ENCODE results near the gene PXMP2. TPM values are rescaled to one million over a fixed set of nuclear protein-coding genes. Genes with fewer than 3 reads are reported as not detected.

Gene PXMP2
- total RNA-seq, 1 experiment from 2014 or later, result 17.8 TPM

DNA sequence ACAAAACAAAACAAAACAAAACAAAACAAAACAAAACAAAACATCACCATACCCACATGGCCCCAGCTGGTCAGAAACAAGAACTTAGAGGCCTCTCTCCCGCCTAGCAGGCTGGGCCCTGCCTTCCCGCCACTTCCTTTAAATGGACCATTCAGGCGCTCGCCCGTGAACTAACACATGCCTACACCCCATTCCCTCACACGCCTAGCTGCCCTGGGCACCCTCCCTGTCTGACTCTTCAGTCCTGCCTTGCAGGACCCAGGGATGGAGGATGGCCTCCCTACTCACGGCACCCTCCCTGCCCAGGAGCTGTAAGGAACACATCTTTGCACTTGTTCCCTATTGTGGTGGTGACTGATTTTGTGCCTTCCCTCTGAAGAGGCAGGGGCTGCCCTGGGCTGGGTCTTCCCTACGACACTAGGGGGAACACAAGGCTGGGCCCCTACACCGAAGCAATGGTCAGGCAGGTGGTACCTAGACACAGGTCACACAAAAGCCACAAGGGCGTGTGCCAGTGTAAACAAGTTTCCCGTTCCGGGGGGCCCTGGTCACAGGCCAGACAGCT is 47.3 kb upstream of the PXMP2 start:
- TF ChIP-seq, protein P1, sequence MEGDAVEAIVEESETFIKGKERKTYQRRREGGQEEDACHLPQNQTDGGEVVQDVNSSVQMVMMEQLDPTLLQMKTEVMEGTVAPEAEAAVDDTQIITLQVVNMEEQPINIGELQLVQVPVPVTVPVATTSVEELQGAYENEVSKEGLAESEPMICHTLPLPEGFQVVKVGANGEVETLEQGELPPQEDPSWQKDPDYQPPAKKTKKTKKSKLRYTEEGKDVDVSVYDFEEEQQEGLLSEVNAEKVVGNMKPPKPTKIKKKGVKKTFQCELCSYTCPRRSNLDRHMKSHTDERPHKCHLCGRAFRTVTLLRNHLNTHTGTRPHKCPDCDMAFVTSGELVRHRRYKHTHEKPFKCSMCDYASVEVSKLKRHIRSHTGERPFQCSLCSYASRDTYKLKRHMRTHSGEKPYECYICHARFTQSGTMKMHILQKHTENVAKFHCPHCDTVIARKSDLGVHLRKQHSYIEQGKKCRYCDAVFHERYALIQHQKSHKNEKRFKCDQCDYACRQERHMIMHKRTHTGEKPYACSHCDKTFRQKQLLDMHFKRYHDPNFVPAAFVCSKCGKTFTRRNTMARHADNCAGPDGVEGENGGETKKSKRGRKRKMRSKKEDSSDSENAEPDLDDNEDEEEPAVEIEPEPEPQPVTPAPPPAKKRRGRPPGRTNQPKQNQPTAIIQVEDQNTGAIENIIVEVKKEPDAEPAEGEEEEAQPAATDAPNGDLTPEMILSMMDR (conservative IDR thresholded peaks at IDR 0.05), result no peak
- Histone ChIP-seq H4K91ac (ENCODE audit: insufficient read length, low read depth, low read length) (no peak overlapping the region), H3K27me3 (ENCODE audit: insufficient read depth, low read length) (no peaks in the 10 kb centered on the region), H3K4ac (ENCODE audit: low read depth, low read length) (no peak overlapping the region), H3K79me1 (ENCODE audit: insufficient read depth, low read depth, low read length, poor library complexity, severe bottlenecking) (no peaks in the 10 kb centered on the region), H3K9me3 (ENCODE audit: control insufficient read depth, low read depth, low read length) (no peaks in the 10 kb centered on the region), H3K23me2 (ENCODE audit: insufficient read length, low read depth, low read length, poor library complexity, severe bottlenecking) (no peaks in the 10 kb centered on the region), H4K8ac (replicated peaks; ENCODE audit: insufficient read length, low read depth, low read length) (no peak overlapping the region), H2BK15ac (ENCODE audit: low read depth, low read length) (no peak overlapping the region), H2BK20ac (ENCODE audit: low read depth, low read length, poor library complexity, severe bottlenecking) (no peak overlapping the region), H3T11ph (ENCODE audit: low read length) (no peak overlapping the region), H3K79me2 (ENCODE audit: insufficient read depth, low read length) (no peaks in the 10 kb centered on the region), H4K5ac (ENCODE audit: insufficient read length, low read depth, low read length) (no peak overlapping the region), H3K27ac (ENCODE audit: insufficient read length, low read depth, low read length) (no peak overlapping the region), H3K4me1 (ENCODE audit: insufficient read depth, low read length) (no peaks in the 10 kb centered on the region), H3K4me2 (ENCODE audit: insufficient read depth, insufficient read length, low read length) (no peak overlapping the region), H2BK120ac (ENCODE audit: low read depth, low read length, poor library complexity, severe bottlenecking) (no peak overlapping the region), H2BK5ac (ENCODE audit: insufficient read length, low read length) (no peak overlapping the region), H3K18ac (ENCODE audit: insufficient read length, low read depth, low read length) (no peak overlapping the region), H2AFZ (ENCODE audit: low read length) (no peak overlapping the region), H3K56ac (ENCODE audit: insufficient read length, low read depth, low read length) (no peak overlapping the region), H4K20me1 (ENCODE audit: control insufficient read depth, insufficient read depth, insufficient read length) (no peaks in the 10 kb centered on the region), H3K14ac (ENCODE audit: insufficient read depth, low read length) (no peak overlapping the region), H3K23ac (ENCODE audit: insufficient read length, low read depth, low read length) (no peak overlapping the region), H3K9ac (ENCODE audit: extremely low read depth, insufficient read length, low read length) (no peak overlapping the region), H2AK5ac (ENCODE audit: insufficient read length, low read length) (no peak overlapping the region), H2BK12ac (ENCODE audit: insufficient read length, low read depth, low read length) (no peak overlapping the region)
- Mint-ChIP-seq H3K9me3 (no peaks in the 10 kb centered on the region), H3K36me3 (ENCODE audit: insufficient read depth in 1 of 3, low read depth in 3 of 3) (peaks cover 51 to 89% (median 79%) of the 10 kb centered on the region in 3 experiments), H3K4me3 (no peak overlapping the region), H3K27ac (no peak overlapping the region; a peak in 1 of 7 replicates), H3K4me1 (peaks cover 0 to 6% of the 10 kb centered on the region in 2 experiments; a peak in 3 of 4 replicates), H3K27me3 (ENCODE audit: low read depth) (no peaks in the 10 kb centered on the region)
- no peak for DNase-seq
- WGBS (ENCODE audit: extremely low coverage, insufficient read length, low lambda C conversion rate), result no CpG with 5 or more reads among the region's 12 CpGs

Measured in H9 (cell line).